NCI-H187 (cell line): Measurements from ENCODE around the gene OPCML.

Experiments
- DNase-seq, 2 experiments: peaks; one replicate each; lab custom pipeline; 2025; lab: John Stamatoyannopoulos, UW

The OPCML gene

DNA sequence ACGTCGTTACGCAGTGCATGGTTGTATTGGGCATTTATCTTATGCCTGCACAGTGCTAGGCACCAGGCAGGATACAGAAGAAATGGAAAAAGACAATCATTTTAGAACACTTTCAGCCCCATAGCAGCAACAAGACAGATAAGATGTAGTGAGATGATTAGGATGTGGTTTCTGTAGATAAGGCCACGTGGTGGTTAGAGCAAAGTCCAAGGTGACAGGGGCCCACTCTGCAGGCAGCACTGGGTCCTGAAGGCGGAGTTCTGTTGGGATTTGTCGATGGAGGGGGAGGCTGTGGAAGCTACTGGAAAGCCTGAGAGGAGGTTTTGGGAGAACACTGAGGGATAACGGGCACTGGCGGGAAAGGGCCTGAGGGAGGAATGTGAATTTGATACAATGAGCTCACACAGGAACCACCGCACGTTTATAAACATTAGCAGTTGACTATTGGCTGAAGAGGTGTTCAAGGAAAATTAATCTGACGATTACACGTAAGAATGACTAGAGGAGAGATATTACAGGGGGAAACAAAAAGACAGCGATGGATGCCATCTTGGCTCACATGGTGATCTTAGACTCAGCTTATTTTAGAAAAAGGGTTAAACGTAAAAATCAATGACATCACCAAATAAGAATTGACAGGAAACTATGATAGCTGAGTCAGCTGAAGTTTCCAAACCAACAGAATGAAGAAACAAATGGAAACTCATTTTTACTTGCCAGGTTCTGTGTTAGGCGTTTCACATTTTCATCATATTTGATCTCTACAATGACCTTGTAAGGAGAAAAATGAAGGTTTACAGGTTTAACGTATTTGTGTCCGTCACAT, 551.0 kb downstream of the OPCML start:
- DNase-seq: no peak

DNA sequence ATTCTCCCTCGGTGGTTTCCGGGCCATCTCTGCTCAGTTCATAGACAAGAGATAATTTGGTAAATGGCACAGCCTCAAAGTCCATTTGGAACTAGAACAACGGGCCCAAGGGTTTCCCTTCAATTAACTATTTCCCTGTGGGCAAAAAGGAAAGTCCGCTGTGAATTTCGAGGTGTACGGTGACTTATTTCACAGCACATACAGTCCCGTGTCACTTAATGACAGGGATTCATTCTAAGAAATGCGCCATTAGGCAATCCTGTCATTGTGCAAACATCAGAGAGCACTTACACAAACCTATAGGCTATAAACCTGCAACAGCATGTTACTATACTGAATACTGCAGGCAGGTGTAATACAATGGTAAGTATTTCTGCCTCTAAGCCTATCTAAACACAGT, 551.6 kb downstream of the OPCML start:
- DNase-seq: no peak

DNA sequence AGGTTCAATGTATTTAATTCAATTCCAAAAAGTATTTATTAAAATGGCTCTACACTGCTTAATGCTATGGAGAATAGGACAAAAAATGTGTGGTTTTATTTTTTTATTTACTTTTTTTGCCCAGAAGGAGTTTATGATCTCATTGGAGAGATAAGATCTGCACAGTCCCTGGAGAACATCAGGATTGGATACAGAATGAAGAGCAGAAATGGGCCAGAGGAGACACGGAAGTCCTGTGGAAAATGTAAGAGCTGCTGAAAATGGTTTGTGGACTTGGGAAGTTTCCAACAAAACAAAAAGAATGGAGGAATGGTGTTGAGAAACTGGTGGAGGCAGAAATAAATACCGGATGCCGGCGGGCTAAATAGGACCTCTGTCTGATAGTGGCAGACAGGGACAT, 554.6 kb downstream of the OPCML start:
- DNase-seq: no peak

DNA sequence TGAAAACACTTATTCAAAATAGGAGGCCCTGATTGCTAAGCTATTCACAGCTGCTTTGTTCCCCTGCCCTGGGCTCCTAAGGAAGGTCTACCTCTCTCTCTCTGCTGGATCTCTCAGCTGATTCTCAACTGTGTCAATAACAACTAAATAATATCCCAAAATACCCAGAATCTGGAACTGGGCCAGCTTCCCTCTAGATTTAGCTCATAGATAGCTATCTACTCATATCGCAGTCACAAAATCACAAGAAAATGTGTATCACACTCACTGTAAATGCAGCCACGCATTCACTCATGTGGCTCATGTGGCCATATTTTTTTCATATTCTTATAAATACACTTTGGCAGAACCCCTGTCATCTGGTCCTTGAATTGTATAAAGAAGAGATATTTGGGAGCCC, 555.1 kb downstream of the OPCML start:
- DNase-seq: no peak

DNA sequence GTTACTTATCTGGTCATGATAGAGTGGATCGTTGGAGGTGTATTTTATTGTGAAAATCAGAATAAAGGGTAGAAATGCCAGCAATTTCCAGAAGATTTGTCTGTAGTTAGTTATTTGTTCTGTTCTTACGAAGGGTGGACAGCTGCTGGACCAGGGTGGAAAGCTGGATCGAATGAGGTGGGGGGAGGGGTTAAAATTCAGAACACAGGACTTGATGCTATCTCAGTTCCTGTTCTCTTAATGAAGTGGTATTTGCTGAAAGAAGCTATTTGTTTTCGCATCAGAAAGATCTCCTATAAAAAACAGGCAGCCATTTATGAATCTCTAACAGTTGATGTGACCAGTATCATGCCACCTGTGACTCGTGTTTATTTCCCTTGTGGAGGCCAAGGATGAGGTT, 556.2 kb downstream of the OPCML start:
- DNase-seq: no peak

DNA sequence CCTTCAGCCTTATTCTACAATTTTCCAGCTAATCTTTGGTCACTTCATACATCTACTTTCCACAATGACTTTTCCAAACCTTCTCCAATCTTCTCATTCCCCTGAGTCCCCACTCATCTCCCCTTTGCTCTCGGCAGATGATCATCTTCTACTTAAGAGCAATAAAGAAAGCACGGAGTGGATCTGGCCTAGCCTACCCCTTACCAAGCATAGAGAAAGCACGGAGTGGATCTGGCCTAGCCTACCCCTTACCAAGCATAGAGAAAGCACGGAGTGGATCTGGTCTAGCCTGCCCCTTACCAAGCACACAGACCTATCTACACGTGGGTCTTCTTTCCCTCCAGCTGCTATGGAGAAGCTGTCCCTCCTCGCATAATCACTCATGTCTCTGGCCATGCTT, 558.6 kb downstream of the OPCML start:
- DNase-seq: no peak

DNA sequence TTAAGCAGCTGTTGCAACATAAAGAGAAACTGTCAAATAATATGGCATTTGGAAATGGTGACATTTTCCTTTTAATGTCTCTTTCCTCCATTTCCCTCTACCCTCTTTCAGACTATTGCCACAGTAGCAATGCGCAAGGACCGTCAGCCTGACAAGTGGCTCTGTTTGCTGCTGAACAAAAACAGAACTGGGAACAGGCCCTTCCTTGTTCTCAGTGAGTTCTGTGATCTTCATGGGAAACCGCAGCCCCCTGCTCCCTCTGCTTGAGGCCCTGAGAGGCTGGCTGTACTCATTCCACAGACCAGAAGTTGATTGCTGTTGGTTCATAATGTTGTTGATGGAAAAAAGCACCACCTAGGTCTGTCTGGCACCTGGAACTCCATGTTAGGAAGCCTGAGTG, 559.7 kb downstream of the OPCML start:
- DNase-seq: no peak

DNA sequence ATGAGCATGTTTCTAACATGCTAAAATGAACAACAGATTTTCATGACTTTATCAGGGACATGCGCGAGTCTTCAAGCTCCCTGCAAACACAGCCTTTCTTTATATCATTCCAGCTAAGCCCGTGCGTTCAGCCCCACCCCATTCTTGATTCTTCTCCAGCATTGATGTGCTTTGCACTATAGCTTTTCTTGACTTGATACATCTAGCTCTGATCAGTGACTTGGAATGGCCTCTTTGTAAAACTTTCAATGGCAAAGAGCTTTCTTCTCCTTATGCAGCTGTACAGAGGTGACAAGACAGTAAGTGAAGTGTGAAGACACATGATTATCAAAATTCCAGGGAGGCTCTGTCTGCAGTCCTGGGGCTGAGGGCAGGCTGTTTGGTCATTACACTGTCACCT, 561.0 kb downstream of the OPCML start:
- DNase-seq: no peak

DNA sequence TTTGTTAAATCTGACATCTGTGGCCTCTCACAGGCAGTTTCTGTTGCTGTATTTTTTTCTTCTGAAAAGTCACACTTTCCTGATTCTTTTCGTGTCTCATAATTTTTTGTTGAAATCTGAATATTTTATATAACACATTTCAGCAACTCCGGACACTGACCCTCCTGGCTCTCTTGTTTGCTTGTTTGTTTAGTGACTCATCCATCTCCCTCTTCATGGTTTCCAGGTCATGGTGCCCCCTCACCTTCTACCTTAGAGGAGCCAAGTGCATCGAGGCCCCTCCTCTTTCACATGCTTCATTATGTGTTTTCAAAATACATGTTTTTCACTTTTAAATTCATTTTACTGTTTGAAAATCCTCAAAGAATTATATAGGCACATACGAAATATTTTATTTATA, 562.4 kb downstream of the OPCML start:
- DNase-seq: no peak

DNA sequence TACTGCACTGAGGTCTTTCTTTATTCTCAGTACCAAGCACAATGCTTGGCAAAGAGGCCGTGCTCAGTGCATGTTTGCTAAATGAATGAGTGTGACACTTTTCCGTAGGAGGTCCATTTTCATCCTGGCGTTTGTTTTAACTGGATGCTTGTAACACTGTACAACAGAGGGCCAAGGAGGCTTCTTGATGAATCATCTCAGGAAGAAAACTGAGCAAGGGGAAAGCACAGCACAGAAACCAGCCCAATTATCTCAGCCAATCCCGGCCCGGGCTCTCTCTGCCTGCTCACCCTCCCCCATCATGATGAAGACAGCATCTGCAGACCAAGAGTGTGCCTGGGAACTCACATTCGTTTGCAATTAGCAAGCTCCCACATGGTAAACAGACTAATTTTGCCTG, 570.3 kb downstream of the OPCML start:
- DNase-seq: no peak

DNA sequence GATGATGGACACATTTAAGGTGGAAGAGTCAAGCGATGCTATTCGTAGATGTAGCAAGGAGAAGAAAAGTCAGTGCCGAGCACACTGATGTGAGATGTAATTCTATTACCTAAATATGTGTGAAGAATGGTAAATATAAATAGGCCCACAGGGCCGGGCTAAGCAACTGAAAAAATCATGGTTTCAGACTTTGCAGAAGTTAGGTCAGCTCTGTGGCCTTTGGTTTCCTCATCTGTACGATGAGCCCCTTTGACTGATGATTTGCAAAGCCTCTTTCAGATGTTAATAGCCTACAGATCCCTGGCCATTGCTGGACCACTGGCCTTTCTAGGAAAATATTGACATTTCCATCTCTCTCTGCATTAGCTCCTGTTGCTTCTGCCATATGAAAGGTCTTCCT, 570.8 kb downstream of the OPCML start:
- DNase-seq: no peak

DNA sequence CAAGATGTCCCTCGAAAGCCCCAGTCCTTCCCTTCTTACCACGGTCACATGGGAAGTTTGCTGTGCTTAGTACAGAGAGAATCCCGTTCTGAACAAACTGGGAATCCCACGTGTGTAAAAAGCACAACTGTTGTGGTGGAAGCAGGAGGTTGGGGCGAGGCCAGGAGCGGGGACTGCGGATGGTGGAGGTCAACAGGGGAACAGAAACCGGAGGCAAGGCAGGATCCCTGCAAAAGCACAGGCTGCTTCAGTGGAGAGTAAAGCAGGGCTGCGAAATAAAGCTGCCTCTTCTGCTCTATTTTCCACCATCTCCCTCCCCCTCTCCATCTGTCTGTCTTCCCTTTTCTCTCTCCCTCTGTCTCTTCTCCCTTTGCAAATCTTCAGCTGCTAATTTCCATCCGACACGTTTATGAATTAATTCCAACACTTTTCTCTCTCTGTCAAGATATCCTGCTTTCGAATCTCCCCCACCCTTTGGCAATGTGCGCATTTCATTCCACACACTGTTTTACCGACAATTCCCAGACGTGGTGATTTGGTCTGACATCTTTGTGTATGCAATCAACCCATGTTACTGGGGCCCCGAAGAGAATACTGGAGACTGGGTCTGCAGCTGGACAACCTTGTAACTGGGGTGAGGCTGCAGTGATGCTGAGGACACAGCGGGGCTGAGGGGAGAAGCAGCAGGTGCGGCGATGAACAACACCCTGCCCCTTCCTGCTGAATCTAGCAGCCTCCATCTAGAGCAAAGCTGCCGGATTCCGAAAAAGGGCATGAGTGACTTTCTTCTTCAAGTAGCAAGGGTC, 571.8 kb downstream of the OPCML start:
- DNase-seq: no peak

DNA sequence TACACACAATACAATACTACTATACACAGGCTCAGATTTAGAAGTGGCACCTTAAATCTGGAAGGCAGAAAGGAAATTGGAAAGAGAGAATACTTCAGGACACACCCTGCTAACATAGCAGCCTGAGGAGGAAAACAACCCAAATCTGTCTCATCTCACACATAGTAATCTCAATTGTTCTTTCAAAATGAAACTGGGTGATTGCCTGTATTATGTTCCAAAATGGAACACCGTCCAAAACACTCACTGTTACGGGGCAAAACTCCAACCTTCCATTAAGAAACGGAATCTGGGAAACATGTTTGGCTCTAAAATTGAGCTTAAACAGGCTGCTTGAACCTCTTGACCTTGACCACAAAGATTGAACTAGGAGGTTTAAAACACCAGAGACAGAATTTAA, 572.6 kb downstream of the OPCML start:
- DNase-seq: no peak

DNA sequence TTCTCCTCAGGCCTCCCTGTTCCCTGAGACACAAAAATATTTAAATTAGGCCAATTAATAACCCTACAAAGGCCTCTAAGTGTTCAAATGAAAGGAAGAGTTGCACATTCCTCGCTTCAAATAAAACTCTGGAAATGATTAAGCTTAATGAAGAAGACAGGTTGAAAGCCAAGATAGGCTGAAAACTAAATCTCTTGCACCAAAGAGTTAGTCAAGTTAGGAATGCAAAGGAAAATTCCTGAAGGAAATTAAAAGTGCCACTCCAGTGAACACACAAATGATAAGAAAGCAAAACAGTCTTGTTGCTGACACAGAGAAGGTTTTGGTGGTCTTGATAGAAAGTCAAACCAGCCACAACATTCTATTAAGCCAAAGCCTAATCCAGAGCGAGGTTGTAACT, 574.4 kb downstream of the OPCML start:
- DNase-seq: no peak

DNA sequence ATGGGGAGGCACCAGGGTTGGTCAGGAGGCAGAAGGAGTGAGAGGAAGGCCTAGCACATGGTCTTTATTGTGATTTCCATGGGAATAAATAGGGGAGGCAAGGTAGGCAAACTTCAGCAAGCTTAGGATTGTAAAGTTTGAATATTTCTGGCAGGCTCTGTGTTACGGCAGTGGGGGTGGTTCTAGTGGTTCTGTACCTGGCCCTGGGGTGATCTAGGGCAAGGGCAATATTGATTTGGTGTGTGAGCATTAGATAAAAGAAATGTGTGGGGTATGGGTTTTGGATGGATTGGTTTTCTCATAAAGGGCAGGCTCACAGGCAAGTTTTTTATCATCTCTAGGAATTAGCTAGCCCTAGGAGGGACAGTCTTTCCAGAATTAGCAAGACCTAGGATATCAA, 584.0 kb downstream of the OPCML start:
- no peak for DNase-seq

DNA sequence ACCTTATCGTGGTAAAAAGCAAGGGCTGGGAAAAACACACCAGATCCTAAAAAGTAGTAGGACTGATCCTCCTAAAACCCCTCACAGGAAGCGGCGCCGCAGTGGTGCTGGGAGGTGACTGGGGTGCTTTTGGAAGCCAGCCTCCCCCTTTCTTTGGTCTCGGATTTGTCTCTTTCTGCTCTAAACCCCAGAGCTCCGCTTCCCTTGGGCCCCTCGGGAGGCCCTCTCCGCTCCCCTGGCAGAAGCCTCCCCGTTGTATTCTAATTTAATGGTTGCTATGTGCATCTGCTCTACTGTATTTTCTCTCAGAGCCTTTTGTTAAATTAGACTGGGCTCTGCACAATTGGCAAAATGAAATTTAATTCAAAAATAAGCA, 587.7 kb downstream of the OPCML start:
- DNase-seq: no peak

DNA sequence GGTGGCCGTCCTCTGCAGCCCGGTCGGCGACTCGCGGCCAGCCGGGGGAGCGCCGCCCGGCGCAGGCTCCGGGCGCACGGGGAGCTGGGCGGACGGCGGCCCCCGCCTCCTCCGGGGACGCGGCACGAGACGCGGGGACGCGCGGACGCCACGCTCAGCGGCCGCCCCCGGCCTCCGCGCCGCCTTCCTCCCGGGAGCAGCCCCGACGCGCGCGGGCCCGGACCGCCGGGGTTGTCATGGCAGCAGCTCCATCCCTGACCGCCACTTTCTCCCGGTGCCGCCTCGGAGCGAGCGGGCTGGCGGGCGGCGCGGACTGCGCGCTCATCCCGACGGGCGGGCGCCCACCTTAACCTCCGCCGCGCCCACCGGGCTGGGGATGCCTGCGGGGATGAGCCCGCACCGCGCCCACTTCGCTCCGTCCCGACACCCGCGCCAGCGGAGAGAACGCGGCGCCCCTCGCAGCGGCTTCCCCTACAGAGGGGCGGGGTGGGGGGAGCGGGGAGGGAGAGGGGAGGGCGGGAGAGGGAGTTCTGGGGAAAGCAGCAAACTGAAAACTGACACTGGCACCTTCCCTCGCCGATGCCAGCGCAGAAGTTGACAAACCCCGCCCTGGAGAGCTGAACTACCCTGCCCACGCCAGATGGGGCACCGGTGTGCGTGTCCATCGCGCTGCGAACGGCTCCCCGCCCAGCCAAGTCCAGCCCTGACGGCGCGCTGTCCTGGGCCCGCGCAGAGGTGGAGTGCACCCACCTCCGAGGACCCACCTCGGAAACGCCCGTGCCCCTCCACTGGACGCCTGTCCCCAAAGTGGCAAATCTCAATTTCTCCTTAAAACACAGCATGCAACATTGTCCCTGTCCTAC, 588.4 kb downstream of the OPCML start:
- DNase-seq: no peak

DNA sequence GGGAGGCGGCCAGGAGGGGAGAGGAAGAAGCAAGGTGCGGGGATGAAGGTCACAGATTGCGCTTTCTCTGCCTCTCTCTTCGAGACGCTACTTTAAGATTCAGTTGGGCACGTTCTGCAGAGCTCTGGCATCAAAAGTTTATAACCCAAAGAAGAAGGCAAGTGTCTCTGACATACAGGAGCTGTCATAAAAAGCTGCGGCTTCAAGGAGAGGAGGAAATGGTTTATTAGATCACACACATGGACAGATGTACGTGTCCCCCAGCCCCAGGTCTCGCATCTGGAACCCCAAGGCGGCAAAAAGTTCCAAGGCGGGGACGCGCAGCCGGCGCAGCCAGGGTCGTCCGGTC, 589.0 kb downstream of the OPCML start:
- no peak for DNase-seq

DNA sequence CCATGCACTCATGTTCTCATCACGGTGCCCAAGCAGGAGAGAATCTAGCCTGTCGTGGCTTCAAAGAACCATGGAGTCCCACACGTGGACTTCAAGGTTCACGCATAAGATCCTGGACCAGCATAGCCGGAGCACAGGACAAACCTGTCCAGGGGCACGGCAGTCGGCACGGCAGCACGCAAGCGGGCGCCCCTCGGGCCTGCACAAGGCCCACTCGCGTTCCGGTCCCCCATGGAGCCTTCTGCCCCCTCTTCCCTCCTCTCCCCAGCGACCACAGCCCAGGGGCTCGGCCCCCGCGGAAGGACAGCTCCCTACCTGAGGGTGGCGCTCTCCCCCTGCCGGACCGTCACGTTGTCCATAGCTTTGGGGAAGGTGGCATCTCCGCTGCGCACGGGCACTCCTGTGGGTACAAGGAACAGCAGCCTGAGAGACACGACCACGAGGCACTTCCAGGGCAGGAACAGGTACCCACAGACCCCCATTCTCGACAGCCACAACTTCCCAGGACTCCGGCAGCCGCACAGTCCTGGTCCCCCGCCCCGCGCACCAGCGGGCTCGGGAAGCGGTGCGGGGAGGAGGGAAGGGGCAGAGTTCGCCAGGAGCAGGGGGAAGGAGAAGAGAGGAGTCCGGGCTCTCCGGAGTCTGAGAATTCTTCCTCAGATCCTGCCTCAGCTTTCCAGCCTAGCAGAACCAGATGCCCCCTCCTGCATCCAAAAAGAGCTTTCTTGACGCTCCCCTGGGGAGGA, 589.5 kb downstream of the OPCML start:
- no peak for DNase-seq

DNA sequence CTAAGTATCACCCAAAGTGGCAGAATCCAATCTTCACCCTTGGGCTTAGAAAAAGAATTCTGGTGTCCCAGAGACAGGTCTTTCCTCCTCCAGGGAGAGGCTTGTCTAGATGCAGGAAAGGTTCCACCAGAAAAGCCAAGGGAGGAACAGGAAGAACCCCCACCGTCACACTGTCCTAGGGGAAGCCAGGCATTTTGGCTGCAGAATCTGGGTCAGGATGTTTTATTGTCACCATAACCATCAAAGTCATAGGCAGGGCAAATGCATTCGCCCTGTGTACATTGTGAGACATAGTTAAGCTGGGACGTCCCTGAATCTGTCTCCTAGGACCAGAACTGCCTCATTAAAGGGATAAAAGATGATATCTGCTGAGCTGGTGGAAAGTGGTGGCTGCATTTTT, 590.5 kb downstream of the OPCML start:
- no peak for DNase-seq

DNA sequence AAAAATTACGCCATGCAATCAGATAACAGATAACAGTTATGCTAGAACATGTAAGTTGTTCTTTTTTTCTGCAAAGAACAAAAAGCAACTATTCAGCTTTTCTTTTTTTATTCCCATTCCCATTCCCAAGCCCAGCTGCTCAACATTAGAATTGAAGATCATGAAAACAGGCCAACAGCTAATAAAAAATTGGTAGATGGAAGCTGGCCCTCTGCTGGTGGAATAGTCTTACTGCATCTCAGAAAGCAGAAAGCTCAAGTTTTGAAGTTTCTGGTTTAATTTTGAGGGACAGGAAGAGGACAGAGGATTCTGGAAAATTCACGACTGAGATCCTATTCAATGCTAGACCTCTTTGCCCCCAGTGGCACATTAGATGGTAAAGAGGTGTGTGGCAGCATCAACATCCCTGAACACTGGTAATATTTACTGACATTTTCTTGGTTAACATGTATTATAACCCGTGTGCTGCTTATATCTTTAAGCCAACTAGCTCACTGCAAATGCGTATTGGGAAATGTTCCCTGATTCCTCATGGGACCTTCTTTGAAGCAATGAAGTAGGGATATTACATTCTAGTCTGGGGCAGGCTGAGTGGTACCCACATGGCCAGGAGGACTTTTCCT, 591.2 kb downstream of the OPCML start:
- no peak for DNase-seq

DNA sequence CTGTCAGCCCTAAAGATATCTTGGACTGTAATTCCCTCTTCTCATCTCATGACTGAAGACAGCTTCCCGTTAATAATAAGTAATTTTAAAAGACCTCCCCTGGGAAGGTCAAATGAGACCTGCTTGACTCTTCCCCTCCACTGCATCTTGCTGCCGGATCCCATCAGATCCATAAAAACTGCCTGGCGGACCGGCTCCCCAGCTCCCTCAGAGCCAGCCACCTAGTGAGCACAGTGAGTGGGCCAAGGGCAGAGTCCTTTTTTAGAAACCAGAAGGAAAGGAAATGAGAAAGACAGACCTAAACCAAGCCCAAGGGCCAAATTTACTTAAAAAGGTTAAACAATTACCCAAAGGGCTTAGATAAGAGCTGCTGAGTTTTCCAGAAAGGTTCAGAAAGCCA, 595.3 kb downstream of the OPCML start:
- no peak for DNase-seq
